Fibroblast of mammary gland (primary cell): ENCODE data around the gene CEP290.
A peak's percentile ranks its signal among the peaks of the same experiment; 100 is the strongest.

Experiments used
- DNase-seq: peaks from one replicate; pipeline ENCODE4 v3.0.0-alpha.2; 2010; ENCODE audit warnings: low read depth
- H3K4me3 ChIP-seq: 2 replicates; pipeline ENCODE4 v1.5.1; 2011; ENCODE audit warnings: low read depth, mild to moderate bottlenecking, low read length, moderate library complexity; ENCODE audit not compliant: control insufficient read depth
- TF ChIP-seq, protein P1 (sequence below): conservative IDR thresholded peaks from 2 replicates; pipeline ENCODE4 v1.5.1; 2011; ENCODE audit warnings: low read depth, low read length, inconsistent platforms; ENCODE audit not compliant: control insufficient read depth, insufficient read depth

CEP290 gene

GRCh38 chr12:88113871-88114270 lies 28.0 kb downstream of the CEP290 start:
- DNase-seq = peak; percentile 19
- no peak overlapping the region for H3K4me3 ChIP-seq
- TF ChIP-seq, protein P1, sequence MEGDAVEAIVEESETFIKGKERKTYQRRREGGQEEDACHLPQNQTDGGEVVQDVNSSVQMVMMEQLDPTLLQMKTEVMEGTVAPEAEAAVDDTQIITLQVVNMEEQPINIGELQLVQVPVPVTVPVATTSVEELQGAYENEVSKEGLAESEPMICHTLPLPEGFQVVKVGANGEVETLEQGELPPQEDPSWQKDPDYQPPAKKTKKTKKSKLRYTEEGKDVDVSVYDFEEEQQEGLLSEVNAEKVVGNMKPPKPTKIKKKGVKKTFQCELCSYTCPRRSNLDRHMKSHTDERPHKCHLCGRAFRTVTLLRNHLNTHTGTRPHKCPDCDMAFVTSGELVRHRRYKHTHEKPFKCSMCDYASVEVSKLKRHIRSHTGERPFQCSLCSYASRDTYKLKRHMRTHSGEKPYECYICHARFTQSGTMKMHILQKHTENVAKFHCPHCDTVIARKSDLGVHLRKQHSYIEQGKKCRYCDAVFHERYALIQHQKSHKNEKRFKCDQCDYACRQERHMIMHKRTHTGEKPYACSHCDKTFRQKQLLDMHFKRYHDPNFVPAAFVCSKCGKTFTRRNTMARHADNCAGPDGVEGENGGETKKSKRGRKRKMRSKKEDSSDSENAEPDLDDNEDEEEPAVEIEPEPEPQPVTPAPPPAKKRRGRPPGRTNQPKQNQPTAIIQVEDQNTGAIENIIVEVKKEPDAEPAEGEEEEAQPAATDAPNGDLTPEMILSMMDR = no peak

- no peak overlapping the region for H3K4me3 ChIP-seq
- TF ChIP-seq, protein P1 = peak; percentile 39
- DNase-seq = peak; percentile 70
Measured at GRCh38 chr12:88111074-88111652, 30.7 kb downstream of the CEP290 start.

DNA sequence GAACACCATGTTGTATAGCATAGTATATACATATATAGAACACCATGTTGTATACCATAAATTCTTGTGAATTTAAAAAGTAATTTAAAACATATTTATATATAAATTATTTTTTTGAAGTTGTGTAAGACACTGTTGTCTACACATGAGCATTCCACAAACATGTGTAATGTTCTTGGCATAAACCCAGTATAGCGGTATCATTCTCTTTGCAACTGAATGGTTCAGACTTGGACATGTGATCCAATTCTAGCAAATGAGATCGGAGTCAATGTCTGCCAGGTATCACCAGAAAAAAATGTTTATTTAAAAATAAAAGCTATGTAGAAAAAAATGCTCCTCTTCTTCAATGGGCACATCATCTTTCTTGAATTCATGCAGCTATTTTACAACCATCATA lies 33.9 kb downstream of the CEP290 start:
- H3K4me3 ChIP-seq = no peak overlapping the region
- DNase-seq = peak; percentile 58
- TF ChIP-seq, protein P1 = no peak

DNA sequence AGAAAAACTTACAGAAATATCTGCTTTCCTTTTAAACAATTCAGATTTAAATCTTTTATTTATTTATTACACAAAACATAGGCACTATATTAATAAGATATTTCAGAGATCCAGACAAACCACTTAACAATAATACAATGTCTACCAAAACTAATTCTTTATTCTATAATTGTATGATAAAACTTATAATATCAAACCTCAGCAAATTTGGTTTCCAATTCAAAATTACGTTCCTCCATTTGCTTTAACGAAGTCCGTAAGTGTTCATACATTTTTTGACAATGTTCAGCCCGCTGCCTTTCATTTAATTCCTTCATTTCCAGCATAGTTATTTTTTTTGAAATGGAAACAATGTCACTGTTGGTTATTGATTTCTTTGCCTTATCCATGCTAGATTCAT lies 48.3 kb downstream of the CEP290 start:
- no peak for DNase-seq
- TF ChIP-seq, protein P1 = no peak
- no peak overlapping the region for H3K4me3 ChIP-seq

DNA sequence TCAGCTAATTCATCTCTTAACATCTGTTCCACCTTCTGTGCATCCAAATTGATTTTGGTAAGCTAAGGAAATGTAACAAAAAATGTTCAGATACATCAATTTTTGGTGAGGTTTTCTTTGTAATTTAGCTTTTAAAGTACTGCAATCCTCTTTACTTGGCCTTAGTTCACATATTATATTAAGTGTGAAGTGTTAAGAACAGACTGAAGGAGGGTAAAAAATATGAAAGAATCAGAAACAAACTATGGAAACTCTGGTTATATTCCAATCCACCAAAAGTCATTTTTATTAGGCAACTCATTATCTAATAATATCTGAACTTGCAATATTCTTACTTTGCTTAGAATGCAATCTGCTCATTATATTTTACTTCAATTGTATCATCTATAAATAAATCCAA lies 49.1 kb downstream of the CEP290 start:
- TF ChIP-seq, protein P1 = no peak
- no peak for DNase-seq
- no peak overlapping the region for H3K4me3 ChIP-seq

GRCh38 chr12:88084210-88084609 lies 57.7 kb downstream of the CEP290 start:
- no peak overlapping the region for H3K4me3 ChIP-seq
- DNase-seq = no peak
- TF ChIP-seq, protein P1 = no peak

GRCh38 chr12:88083634-88084033 lies 58.3 kb downstream of the CEP290 start:
- TF ChIP-seq, protein P1 = no peak
- H3K4me3 ChIP-seq = no peak overlapping the region
- DNase-seq = no peak
